GM23338 (cell line): ENCODE data around the gene NIPSNAP3A. TPM values are rescaled to one million over a fixed set of nuclear protein-coding genes. Genes with fewer than 3 reads are reported as not detected.
A peak's percentile ranks its signal among the peaks of the same experiment; 100 is the strongest.

Source experiments
- ATAC-seq: fragments of 200-7000 bp; cut with Tn5 transposase; 3 replicates; pipeline ENCODE4 v1.9.1; 2020
- DNase-seq: peaks from one replicate; pipeline ENCODE4 v3.0.0-alpha.2; 2015; ENCODE audit warnings: low spot score
- H2AFZ ChIP-seq: fragments of 200-600 bp; sonication (generic); 2 replicates; pipeline ENCODE4 v1.8.0; 2016; ENCODE audit warnings: antibody characterized with exemption, mild to moderate bottlenecking, moderate library complexity
- H3F3A ChIP-seq: fragments of 200-600 bp; sonication (generic); replicated peaks from 2 replicates; pipeline ENCODE4 v1.8.0; 2017; ENCODE audit warnings: antibody characterized with exemption, mixed run types, low read depth
- H3K27ac ChIP-seq: fragments of 200-600 bp; sonication (generic); 2 replicates; pipeline ENCODE4 v1.6.1; 2016; ENCODE audit warnings: low read depth
- H3K27me3 ChIP-seq: fragments of 200-600 bp; sonication (generic); 2 replicates; pipeline ENCODE4 v1.8.0; 2016; ENCODE audit warnings: mild to moderate bottlenecking, mixed run types, moderate library complexity; ENCODE audit not compliant: insufficient read depth
- H3K36me3 ChIP-seq: fragments of 200-600 bp; sonication (generic); 2 replicates; pipeline ENCODE4 v1.8.0; 2016; ENCODE audit warnings: mild to moderate bottlenecking; ENCODE audit not compliant: insufficient read depth
- H3K4me1 ChIP-seq: fragments of 200-600 bp; sonication (generic); 2 replicates; pipeline ENCODE4 v1.8.0; 2016; ENCODE audit warnings: mild to moderate bottlenecking, moderate library complexity; ENCODE audit not compliant: insufficient read depth
- H3K4me2 ChIP-seq: fragments of 200-600 bp; sonication (generic); 2 replicates; pipeline ENCODE4 v1.7.1; 2017; ENCODE audit warnings: mixed run types
- H3K4me3 ChIP-seq: fragments of 200-600 bp; sonication (generic); 2 replicates; pipeline ENCODE4 v1.6.1; 2016; ENCODE audit warnings: mixed run types
- H3K79me2 ChIP-seq: fragments of 200-600 bp; sonication (generic); replicated peaks from 2 replicates; pipeline ENCODE4 v1.8.0; 2017; ENCODE audit warnings: mild to moderate bottlenecking; ENCODE audit not compliant: insufficient read depth
- H3K9me2 ChIP-seq: fragments of 200-600 bp; sonication (generic); 2 replicates; pipeline ENCODE4 v1.8.0; 2017; ENCODE audit not compliant: insufficient read depth
- H4K20me1 ChIP-seq: fragments of 200-600 bp; sonication (generic); replicated peaks from 2 replicates; pipeline ENCODE4 v1.8.0; 2017; ENCODE audit warnings: mild to moderate bottlenecking; ENCODE audit not compliant: insufficient read depth
- H3K27ac Mint-ChIP-seq: 2 replicates; pipeline ENCODE4 v1.8.0; 2020; ENCODE audit warnings: inconsistent platforms, mild to moderate bottlenecking, moderate library complexity, mixed read lengths
- H3K27me3 Mint-ChIP-seq: 3 replicates; pipeline ENCODE4 v1.8.0; 2022; ENCODE audit warnings: low read depth, mild to moderate bottlenecking, moderate library complexity, mixed read lengths, inconsistent platforms; ENCODE audit not compliant: insufficient read depth, poor library complexity
- H3K36me3 Mint-ChIP-seq: 3 replicates; pipeline ENCODE4 v1.8.0; 2021; ENCODE audit warnings: low read depth, mild to moderate bottlenecking, inconsistent platforms, moderate library complexity, mixed read lengths
- H3K4me1 Mint-ChIP-seq: 3 replicates; pipeline ENCODE4 v1.8.0; 2020; ENCODE audit warnings: mild to moderate bottlenecking, inconsistent platforms, mixed read lengths
- H3K4me3 Mint-ChIP-seq: 3 replicates; pipeline ENCODE4 v1.8.0; 2021; ENCODE audit warnings: moderate library complexity, mild to moderate bottlenecking, inconsistent platforms, mixed read lengths
- H3K9me3 Mint-ChIP-seq: 3 replicates; pipeline ENCODE4 v1.8.0; 2020; ENCODE audit warnings: moderate library complexity, mild to moderate bottlenecking, inconsistent platforms, mixed read lengths
- POLR2AphosphoS5 ChIP-seq: IDR thresholded peaks from 2 replicates; pipeline ENCODE4 v1.6.1; 2016; ENCODE audit warnings: antibody characterized with exemption, low read depth
- polyA plus RNA-seq: library from polyadenylated mRNA; unstranded; fragments of >200 nt; fragmentation: Nextera tagmentation; extraction: Ambion mirVana; gene quantifications from 2 replicates; pipeline ENCODE4 v1.2.1, GENCODE V29; 2016
- total RNA-seq: library from RNA; depleted of rRNA; stranded (reverse); fragments of >200 nt; shearing (Covaris generic); gene quantifications from 2 replicates; pipeline ENCODE4 v1.2.3, GENCODE V29; 2014; rRNA removed
- TF ChIP-seq, protein P1 (sequence below), 2 experiments: fragments of 200-600 bp in 1 of 2; sonication (generic) in 1 of 2; conservative IDR thresholded peaks; 2 replicates each; pipeline versions ENCODE4 v1.5.1 to v1.6.1; 2016 to 2017; ENCODE audit warnings: antibody characterized with exemption in 2 of 2, low read depth in 2 of 2, mild to moderate bottlenecking in 2 of 2, moderate library complexity in 1 of 2

Gene NIPSNAP3A
- total and polyA plus RNA-seq, 2 experiments from 2014 or later: 9.6 to 13.0 TPM

- H3K27me3 Mint-ChIP-seq: peaks cover 2% of the 10 kb centered on the region
These were observed 60.6 kb downstream of the NIPSNAP3A start for GRCh38 chr9:104808035-104808614.

More at GRCh38 chr9:104808035-104808614, 60.6 kb downstream of the NIPSNAP3A start:
- TF ChIP-seq POLR2AphosphoS5: no peak
- TF ChIP-seq, protein P1, sequence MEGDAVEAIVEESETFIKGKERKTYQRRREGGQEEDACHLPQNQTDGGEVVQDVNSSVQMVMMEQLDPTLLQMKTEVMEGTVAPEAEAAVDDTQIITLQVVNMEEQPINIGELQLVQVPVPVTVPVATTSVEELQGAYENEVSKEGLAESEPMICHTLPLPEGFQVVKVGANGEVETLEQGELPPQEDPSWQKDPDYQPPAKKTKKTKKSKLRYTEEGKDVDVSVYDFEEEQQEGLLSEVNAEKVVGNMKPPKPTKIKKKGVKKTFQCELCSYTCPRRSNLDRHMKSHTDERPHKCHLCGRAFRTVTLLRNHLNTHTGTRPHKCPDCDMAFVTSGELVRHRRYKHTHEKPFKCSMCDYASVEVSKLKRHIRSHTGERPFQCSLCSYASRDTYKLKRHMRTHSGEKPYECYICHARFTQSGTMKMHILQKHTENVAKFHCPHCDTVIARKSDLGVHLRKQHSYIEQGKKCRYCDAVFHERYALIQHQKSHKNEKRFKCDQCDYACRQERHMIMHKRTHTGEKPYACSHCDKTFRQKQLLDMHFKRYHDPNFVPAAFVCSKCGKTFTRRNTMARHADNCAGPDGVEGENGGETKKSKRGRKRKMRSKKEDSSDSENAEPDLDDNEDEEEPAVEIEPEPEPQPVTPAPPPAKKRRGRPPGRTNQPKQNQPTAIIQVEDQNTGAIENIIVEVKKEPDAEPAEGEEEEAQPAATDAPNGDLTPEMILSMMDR (conservative IDR thresholded peaks at IDR 0.05; ENCODE audit: low read depth in 2 of 2): peak; percentile 67 to 80
- no peak overlapping the region for H3K4me3 ChIP-seq
- H3K27ac ChIP-seq: no peak overlapping the region
- H3K27me3 ChIP-seq: no peaks in the 10 kb centered on the region
- H3K4me1 Mint-ChIP-seq: no peaks in the 10 kb centered on the region
- H3F3A ChIP-seq: no peaks in the 10 kb centered on the region
- no peak overlapping the region for H3K27ac Mint-ChIP-seq
- H3K4me1 ChIP-seq: no peaks in the 10 kb centered on the region
- no peaks in the 10 kb centered on the region for H3K9me3 Mint-ChIP-seq
- no peaks in the 10 kb centered on the region for H3K79me2 ChIP-seq
- no peaks in the 10 kb centered on the region for H4K20me1 ChIP-seq
- no peak overlapping the region for H3K4me2 ChIP-seq
- ATAC-seq: peak; percentile 66; the same call in 2 of the 3 replicates
- peaks cover 35% of the 10 kb centered on the region for H3K36me3 Mint-ChIP-seq
- H3K36me3 ChIP-seq: no peaks in the 10 kb centered on the region
- H3K4me3 Mint-ChIP-seq: no peak overlapping the region
- peak; percentile 71 for DNase-seq
- no peaks in the 10 kb centered on the region for H3K9me2 ChIP-seq
- no peak overlapping the region for H2AFZ ChIP-seq

Other genes with a start within 250 kb of the NIPSNAP3A start
- not detected in 2 replicates for gene OR13F1, start 243.4 kb upstream of the NIPSNAP3A start, total RNA-seq
- gene OR13F1, start 243.4 kb upstream of the NIPSNAP3A start, polyA plus RNA-seq: not detected in 2 replicates
- not detected in 2 replicates for gene OR13C4, start 220.5 kb upstream of the NIPSNAP3A start, total RNA-seq
- not detected in 2 replicates for gene OR13C4, start 220.5 kb upstream of the NIPSNAP3A start, polyA plus RNA-seq
- not detected in 2 replicates for gene OR13C3, start 210.8 kb upstream of the NIPSNAP3A start, total RNA-seq
- not detected in 2 replicates for gene OR13C3, start 210.8 kb upstream of the NIPSNAP3A start, polyA plus RNA-seq
- not detected in 2 replicates for gene OR13C8, start 178.5 kb upstream of the NIPSNAP3A start, total RNA-seq
- not detected in 2 replicates for gene OR13C8, start 178.5 kb upstream of the NIPSNAP3A start, polyA plus RNA-seq
- not detected in 2 replicates for gene OR13C5, start 148.3 kb upstream of the NIPSNAP3A start, total RNA-seq
- gene OR13C5, start 148.3 kb upstream of the NIPSNAP3A start, polyA plus RNA-seq: not detected in 2 replicates
- gene OR13C2, start 142.1 kb upstream of the NIPSNAP3A start, total RNA-seq: not detected in 2 replicates
- not detected in 2 replicates for gene OR13C2, start 142.1 kb upstream of the NIPSNAP3A start, polyA plus RNA-seq
- gene OR13C9, start 129.5 kb upstream of the NIPSNAP3A start, total RNA-seq: not detected in 2 replicates
- gene OR13C9, start 129.5 kb upstream of the NIPSNAP3A start, polyA plus RNA-seq: not detected in 2 replicates
- not detected in 2 replicates for gene OR13D1, start 53.2 kb upstream of the NIPSNAP3A start, total RNA-seq
- not detected in 2 replicates for gene OR13D1, start 53.2 kb upstream of the NIPSNAP3A start, polyA plus RNA-seq
- gene NIPSNAP3B, start 16.4 kb downstream of the NIPSNAP3A start, total RNA-seq: 0.47 and 0.63 TPM in 2 replicates
- 1.0 and 1.4 TPM in 2 replicates for gene NIPSNAP3B, start 16.4 kb downstream of the NIPSNAP3A start, polyA plus RNA-seq
- 2.8 and 2.9 TPM in 2 replicates for gene ABCA1, start 180.5 kb downstream of the NIPSNAP3A start, total RNA-seq
- 1.1 and 1.4 TPM in 2 replicates for gene ABCA1, start 180.5 kb downstream of the NIPSNAP3A start, polyA plus RNA-seq